SH-SY5Y (cell line): Measurements from ENCODE around the gene EIF1B.

ENCODE experiments used
- GATA2 ChIP-seq: IDR thresholded peaks from 2 replicates; pipeline ENCODE4 v1.6.1; 2011; ENCODE audit warnings: mild to moderate bottlenecking, low read depth, low read length
- GATA3 ChIP-seq: IDR thresholded peaks from 2 replicates; pipeline ENCODE4 v1.6.1; 2011; ENCODE audit warnings: low read depth, mild to moderate bottlenecking, low read length, moderate library complexity

GRCh38 chr3:40336101-40336500, 26.6 kb downstream of the EIF1B start:
- no peak for TF ChIP-seq GATA2
- TF ChIP-seq GATA3, result no peak
